Measurements from ENCODE around the gene CDKN1C.

The CDKN1C gene

DNA sequence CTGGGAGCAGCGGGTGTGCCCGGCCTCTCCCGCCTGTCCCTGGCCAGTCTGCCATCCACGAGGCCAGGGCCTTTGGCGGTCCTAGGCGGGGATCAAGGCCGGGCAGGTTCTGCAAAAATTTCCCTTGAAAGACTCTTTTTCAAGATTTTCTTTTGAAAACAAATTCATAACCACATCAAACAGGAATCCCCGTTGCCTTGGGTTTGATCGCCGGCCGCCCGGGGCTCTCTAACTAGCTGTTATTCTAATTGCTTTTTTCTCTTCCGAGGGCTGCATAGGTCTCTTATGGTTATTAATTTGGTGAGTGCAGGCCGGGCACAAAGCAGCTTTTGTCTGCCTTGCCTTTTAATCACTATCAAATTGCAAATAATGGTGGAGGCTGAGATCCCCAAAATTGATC lies 42.0 kb downstream of the CDKN1C start:
- H3K4me3 ChIP-seq (ENCODE audit: low read length), result no peak overlapping the region
- DNase-seq (ENCODE audit: low read depth), result no peak
- TF ChIP-seq, protein P1, sequence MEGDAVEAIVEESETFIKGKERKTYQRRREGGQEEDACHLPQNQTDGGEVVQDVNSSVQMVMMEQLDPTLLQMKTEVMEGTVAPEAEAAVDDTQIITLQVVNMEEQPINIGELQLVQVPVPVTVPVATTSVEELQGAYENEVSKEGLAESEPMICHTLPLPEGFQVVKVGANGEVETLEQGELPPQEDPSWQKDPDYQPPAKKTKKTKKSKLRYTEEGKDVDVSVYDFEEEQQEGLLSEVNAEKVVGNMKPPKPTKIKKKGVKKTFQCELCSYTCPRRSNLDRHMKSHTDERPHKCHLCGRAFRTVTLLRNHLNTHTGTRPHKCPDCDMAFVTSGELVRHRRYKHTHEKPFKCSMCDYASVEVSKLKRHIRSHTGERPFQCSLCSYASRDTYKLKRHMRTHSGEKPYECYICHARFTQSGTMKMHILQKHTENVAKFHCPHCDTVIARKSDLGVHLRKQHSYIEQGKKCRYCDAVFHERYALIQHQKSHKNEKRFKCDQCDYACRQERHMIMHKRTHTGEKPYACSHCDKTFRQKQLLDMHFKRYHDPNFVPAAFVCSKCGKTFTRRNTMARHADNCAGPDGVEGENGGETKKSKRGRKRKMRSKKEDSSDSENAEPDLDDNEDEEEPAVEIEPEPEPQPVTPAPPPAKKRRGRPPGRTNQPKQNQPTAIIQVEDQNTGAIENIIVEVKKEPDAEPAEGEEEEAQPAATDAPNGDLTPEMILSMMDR (conservative IDR thresholded peaks at IDR 0.05; ENCODE audit: low read length), result no peak

DNA sequence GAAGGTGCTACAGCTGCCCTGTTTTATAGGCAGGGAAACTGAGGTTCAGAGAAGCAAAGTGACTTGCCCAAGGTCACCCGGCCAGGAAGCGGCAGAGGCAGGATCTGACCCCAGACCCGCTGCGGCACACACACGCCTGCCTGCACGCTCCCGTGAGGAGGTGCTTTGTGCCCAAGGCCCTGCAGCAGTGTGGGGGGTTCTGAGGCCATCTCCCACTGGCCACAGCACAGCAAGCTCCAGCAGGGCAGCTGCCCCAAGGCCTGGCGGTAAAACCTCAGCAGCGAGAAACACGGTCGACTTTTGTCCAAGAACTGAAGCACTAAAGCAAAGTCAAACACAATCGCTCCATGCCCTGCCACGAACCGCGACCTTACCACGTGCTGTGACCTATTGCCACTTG lies 42.7 kb downstream of the CDKN1C start:
- no peak overlapping the region for H3K4me3 ChIP-seq (ENCODE audit: low read length)
- DNase-seq (ENCODE audit: low read depth), result no peak
- TF ChIP-seq, protein P1 (conservative IDR thresholded peaks at IDR 0.05; ENCODE audit: low read length), result no peak

DNA sequence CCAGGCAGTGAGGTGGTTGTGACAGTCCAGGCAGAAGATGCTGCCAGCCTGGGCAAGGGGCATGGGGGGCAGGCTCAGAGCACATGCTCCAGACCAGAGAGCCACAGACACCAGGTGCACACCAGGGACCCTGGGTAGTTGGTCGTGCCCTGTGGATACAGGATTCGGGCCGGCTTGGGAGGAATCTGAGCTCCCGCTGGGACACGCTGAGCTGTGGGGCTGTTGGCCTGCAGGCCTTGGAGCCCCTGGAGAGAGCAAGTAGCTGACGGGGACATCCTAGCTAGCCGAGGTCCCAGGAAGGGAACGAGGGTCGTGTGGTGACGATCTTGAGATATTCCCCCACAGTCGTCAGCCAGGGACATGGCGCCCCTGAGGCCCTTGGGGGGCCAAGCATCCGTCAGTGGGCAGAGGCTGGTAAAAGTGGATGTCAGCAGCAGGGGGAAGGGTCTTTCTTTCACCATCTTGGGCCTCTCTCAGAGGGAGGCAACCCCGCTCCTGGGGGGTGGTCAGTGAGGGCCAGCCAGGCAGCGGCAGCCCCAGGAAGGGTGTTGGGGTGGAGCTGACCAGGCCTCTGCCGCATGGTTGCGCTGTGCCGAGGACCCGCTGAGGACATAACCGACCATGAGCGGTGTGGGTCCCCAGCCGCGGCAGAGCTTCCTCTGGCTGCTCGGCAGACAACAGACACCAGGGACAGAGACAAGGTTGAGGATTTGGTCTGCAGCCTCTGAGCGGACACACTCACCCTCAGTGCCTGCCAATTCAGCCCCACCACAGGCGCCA lies 44.0 kb downstream of the CDKN1C start:
- DNase-seq (ENCODE audit: low read depth), result no peak
- TF ChIP-seq, protein P1 (conservative IDR thresholded peaks at IDR 0.05; ENCODE audit: low read length), result no peak
- no peak overlapping the region for H3K4me3 ChIP-seq (ENCODE audit: low read length)

DNA sequence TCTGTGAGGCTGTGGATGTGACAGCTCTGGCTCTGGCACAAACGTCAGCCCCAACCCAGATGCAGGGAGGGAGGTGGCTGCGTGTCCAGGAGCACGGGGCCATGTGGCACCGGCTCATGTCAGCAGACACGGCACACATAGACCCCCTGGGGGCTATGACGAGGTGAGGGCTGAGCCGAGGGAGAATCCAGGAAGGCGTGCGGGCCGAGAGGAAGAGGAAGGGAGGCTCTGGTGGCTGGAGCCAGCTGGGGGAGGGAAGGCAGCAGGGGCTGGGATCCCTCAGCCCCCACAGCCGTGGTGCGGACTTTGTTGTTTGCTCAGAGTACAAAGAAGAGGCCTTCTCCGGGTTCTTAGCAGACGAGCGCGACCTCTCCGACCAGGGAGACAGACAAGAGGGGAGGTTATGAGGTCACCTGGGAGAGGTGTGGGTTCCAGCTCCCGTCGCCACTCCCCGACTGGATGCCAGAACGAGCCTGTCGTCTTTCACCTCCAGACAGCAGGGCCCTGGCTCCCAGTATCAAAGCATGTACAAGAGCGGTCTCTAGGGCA lies 46.1 kb downstream of the CDKN1C start:
- DNase-seq (ENCODE audit: low read depth), result no peak
- H3K4me3 ChIP-seq (ENCODE audit: low read length), result no peak overlapping the region
- TF ChIP-seq, protein P1 (conservative IDR thresholded peaks at IDR 0.05; ENCODE audit: low read length), result no peak

DNA sequence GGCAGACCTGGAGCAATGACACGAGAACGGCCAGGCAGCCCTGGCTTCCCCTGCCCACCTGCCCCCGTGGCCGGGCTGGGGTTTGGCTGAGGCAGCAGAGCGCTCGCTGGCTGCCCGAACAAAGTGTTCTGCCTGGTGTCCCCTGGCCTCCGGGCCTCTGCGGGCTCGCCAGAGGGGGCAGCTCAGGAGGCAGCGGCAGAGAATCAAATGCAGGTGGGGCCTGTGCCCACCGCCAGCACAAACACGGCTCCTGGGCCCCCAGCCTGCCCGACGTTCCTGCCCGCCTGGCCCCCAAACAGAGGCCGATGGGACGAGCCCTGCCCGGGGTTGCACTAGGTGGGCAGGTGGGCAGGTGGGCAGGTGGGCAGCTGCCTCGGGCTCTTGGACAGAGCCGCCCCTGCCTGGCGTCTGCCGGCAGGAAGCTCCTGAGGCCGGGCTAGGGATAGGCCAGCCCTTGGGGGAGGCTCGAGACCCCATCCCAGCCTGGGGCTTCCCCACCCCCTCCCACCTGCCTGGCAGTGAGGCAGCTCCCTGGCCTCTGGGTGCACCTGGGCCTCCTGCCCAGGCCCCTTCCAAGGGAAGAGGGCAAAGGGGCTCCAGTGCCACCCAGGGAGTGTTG lies 46.8 kb downstream of the CDKN1C start:
- no peak for DNase-seq (ENCODE audit: low read depth)
- H3K4me3 ChIP-seq (ENCODE audit: low read length), result no peak overlapping the region
- TF ChIP-seq, protein P1 (conservative IDR thresholded peaks at IDR 0.05; ENCODE audit: low read length), result no peak

DNA sequence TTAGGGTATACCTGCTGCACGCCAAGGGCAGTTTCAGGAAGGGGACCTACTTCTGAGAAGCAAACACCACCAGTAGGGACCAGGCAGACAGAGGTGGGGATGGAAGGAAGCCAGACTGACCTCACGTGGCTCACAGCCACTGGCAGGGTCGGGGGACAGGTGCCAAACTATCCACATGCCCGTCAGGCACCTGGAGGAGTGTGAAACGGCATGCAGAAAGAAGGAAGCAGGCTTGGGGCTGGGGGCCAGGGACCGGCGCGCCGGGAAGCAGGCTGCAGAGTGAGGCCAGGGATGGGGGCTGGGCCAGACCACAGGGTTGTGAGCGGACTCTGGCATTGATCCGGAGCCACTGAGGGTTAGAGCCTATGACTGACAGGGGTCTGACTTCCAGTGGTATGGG lies 47.5 kb downstream of the CDKN1C start:
- no peak overlapping the region for H3K4me3 ChIP-seq (ENCODE audit: low read length)
- no peak for DNase-seq (ENCODE audit: low read depth)
- TF ChIP-seq, protein P1 (conservative IDR thresholded peaks at IDR 0.05; ENCODE audit: low read length), result no peak

DNA sequence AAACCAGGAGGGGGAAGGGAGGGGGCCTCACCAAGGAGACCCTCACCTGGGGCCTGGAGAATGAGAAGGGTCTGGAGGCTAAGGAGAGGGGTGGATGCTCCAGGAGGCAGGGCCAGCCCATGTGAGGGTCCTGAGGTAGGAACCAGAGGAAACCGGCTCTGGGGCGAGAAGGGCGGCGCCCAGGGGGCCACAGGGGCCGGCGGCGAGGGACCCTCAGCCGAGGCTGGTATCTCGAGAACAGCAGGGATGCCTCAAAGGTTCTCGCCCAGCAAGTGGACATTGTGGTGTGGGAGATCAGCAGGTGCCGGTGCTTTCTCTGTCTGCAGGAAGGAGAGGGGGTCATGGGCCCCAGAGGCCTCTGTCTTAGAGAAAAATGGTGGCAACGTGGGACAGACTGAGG lies 47.9 kb downstream of the CDKN1C start:
- TF ChIP-seq, protein P1 (conservative IDR thresholded peaks at IDR 0.05; ENCODE audit: low read length), result no peak

More for the DNA sequence above, 47.9 kb downstream of the CDKN1C start:
- no peak overlapping the region for H3K4me3 ChIP-seq (ENCODE audit: low read length)
- DNase-seq (ENCODE audit: low read depth), result no peak

All from AG10803 (cell line).